Ishikawa (cell line): ENCODE results near the gene WSCD2.

Source experiments
- CEBPB ChIP-seq: IDR thresholded peaks from 2 replicates; pipeline ENCODE4 v1.6.1; 2012
- EP300 ChIP-seq: IDR thresholded peaks from 2 replicates; pipeline ENCODE4 v1.6.1; 2012; ENCODE audit warnings: borderline replicate concordance
- FOXM1 ChIP-seq: IDR thresholded peaks from 2 replicates; pipeline ENCODE4 v1.6.1; 2012; ENCODE audit warnings: low read depth, borderline replicate concordance
- NFIC ChIP-seq: IDR thresholded peaks from 2 replicates; pipeline ENCODE4 v1.6.1; 2012
- RAD21 ChIP-seq: IDR thresholded peaks from 2 replicates; pipeline ENCODE4 v1.6.1; 2012; ENCODE audit warnings: low read depth
- TAF1 ChIP-seq: IDR thresholded peaks from 2 replicates; pipeline ENCODE4 v1.6.1; 2012; ENCODE audit warnings: low read depth, mild to moderate bottlenecking
- TCF12 ChIP-seq: IDR thresholded peaks from 2 replicates; pipeline ENCODE4 v1.6.1; 2012; ENCODE audit warnings: low read depth
- TEAD4 ChIP-seq: IDR thresholded peaks from 2 replicates; pipeline ENCODE4 v1.6.1; 2012
- ZBTB7A ChIP-seq: IDR thresholded peaks from 2 replicates; pipeline ENCODE4 v1.6.1; 2012; ENCODE audit warnings: low read depth
- TF ChIP-seq, protein P1 (sequence below): IDR thresholded peaks from 2 replicates; pipeline ENCODE4 v1.6.1; 2012; ENCODE audit warnings: low read depth, mild to moderate bottlenecking
- TF ChIP-seq, protein P2 (sequence below): IDR thresholded peaks from 2 replicates; pipeline ENCODE4 v1.6.1; 2012

DNA sequence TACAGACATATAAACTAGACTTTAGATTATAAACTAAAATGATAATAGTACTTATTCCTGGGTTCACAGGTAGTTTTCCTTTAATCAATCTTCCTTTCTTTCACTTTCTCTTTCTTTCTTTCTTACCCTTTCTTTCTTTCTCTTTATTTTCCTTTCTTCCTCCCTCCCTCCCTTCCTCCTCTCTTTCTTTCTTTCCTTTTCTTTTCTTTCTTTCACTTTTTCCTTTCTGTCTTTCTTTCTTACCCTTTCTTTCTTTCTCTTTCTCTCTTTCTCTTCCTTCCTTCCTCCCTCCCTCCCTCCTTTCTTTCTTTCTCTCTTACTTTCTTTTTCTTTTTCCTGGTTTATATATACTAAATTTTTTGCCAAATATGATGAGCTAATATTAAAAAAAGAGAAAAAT lies 148.5 kb downstream of the WSCD2 start:
- TF ChIP-seq RAD21 (no peak), ZBTB7A (no peak), TAF1 (no peak), EP300 (no peak), NFIC (no peak), TEAD4 (no peak), CEBPB (no peak), TCF12 (no peak), FOXM1 (no peak)
- TF ChIP-seq, protein P1, sequence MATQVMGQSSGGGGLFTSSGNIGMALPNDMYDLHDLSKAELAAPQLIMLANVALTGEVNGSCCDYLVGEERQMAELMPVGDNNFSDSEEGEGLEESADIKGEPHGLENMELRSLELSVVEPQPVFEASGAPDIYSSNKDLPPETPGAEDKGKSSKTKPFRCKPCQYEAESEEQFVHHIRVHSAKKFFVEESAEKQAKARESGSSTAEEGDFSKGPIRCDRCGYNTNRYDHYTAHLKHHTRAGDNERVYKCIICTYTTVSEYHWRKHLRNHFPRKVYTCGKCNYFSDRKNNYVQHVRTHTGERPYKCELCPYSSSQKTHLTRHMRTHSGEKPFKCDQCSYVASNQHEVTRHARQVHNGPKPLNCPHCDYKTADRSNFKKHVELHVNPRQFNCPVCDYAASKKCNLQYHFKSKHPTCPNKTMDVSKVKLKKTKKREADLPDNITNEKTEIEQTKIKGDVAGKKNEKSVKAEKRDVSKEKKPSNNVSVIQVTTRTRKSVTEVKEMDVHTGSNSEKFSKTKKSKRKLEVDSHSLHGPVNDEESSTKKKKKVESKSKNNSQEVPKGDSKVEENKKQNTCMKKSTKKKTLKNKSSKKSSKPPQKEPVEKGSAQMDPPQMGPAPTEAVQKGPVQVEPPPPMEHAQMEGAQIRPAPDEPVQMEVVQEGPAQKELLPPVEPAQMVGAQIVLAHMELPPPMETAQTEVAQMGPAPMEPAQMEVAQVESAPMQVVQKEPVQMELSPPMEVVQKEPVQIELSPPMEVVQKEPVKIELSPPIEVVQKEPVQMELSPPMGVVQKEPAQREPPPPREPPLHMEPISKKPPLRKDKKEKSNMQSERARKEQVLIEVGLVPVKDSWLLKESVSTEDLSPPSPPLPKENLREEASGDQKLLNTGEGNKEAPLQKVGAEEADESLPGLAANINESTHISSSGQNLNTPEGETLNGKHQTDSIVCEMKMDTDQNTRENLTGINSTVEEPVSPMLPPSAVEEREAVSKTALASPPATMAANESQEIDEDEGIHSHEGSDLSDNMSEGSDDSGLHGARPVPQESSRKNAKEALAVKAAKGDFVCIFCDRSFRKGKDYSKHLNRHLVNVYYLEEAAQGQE: no peak
- TF ChIP-seq, protein P2, sequence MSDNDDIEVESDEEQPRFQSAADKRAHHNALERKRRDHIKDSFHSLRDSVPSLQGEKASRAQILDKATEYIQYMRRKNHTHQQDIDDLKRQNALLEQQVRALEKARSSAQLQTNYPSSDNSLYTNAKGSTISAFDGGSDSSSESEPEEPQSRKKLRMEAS: no peak
